Fibroblast of mammary gland (primary cell): ENCODE data around the gene COLEC11.

ENCODE experiments used
- DNase-seq: peaks from one replicate; pipeline ENCODE4 v3.0.0-alpha.2; 2010; ENCODE audit warnings: low read depth
- H3K4me3 ChIP-seq: 2 replicates; pipeline ENCODE4 v1.5.1; 2011; ENCODE audit warnings: low read depth, mild to moderate bottlenecking, low read length, moderate library complexity; ENCODE audit not compliant: control insufficient read depth
- TF ChIP-seq, protein P1 (sequence below): conservative IDR thresholded peaks from 2 replicates; pipeline ENCODE4 v1.5.1; 2011; ENCODE audit warnings: low read depth, low read length, inconsistent platforms; ENCODE audit not compliant: control insufficient read depth, insufficient read depth

COLEC11 gene

DNA sequence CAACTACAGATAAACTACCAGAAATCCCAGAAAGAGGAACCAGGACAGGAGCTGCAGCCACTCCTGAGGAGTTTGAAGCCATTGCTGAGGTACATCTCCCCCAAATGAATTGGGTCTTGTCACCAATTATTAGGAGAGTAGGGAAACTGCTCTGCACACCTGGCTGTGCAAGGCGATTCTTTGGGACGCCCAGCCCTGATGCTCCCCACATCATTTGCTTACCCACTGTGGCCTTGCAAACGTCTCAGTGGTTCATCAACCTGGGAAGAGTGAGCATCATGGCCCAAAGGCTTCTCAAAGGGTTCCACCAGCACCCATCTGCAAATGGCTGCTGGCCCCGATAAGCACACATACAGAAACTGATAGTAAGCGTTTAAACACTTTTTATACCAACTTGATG is 86.7 kb downstream of the COLEC11 start:
- no peak overlapping the region for H3K4me3 ChIP-seq
- DNase-seq, result no peak
- TF ChIP-seq, protein P1, sequence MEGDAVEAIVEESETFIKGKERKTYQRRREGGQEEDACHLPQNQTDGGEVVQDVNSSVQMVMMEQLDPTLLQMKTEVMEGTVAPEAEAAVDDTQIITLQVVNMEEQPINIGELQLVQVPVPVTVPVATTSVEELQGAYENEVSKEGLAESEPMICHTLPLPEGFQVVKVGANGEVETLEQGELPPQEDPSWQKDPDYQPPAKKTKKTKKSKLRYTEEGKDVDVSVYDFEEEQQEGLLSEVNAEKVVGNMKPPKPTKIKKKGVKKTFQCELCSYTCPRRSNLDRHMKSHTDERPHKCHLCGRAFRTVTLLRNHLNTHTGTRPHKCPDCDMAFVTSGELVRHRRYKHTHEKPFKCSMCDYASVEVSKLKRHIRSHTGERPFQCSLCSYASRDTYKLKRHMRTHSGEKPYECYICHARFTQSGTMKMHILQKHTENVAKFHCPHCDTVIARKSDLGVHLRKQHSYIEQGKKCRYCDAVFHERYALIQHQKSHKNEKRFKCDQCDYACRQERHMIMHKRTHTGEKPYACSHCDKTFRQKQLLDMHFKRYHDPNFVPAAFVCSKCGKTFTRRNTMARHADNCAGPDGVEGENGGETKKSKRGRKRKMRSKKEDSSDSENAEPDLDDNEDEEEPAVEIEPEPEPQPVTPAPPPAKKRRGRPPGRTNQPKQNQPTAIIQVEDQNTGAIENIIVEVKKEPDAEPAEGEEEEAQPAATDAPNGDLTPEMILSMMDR, result no peak

DNA sequence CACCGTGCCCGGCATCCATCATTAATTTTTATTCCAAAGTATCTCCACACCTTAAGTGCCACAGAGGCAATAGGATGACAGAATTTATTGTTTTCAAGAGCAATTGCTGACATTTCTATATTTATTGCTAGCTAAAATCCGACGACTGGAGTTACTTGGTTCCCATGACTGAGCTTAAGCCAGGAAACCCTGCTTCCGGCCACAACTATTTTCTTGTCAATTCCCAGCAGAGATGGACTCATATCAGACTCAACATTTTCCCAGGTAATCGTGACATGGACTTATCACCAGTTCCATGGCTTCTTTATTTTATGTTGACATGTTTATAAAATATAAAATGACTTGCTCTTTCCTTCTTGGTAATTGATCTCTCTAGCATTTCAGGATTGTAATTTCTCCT is 87.9 kb downstream of the COLEC11 start:
- TF ChIP-seq, protein P1, result no peak

DNA sequence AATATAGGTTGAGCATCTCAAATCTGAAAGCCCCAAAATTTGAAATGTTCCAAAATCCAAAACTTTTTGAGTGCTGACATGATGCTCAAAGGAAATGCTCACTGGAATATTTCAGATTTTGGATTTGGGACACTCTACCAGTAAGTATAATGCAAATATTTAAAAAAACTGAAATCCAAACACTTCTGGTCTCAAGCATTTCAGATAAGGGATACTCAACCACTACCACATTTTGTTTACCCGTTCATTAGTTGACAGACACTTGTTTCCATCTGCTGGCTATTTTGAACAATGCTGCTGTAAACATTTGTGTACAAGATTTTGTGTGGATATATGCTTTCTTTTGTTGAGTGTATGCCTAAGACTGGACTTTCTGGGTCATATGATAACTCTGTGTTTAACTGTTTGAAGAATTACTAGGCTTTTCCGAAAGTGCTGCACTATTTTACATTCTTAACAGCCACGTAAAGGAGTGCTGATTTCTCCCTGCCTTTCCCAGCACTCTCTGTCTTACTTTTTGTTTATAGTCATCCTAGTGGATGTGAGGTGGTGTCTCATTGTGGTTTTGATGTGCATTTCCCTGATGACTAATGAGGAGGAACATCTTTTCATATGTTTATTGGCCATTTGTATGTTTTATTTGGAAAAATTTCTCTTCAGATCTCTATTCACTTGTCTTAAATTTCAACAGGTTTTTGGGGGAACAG is 89.0 kb downstream of the COLEC11 start:
- no peak overlapping the region for H3K4me3 ChIP-seq
- peak; percentile 35 for DNase-seq
- TF ChIP-seq, protein P1, result no peak

More for the DNA sequence above, 87.9 kb downstream of the COLEC11 start:
- H3K4me3 ChIP-seq, result no peak overlapping the region
- DNase-seq, result no peak

DNA sequence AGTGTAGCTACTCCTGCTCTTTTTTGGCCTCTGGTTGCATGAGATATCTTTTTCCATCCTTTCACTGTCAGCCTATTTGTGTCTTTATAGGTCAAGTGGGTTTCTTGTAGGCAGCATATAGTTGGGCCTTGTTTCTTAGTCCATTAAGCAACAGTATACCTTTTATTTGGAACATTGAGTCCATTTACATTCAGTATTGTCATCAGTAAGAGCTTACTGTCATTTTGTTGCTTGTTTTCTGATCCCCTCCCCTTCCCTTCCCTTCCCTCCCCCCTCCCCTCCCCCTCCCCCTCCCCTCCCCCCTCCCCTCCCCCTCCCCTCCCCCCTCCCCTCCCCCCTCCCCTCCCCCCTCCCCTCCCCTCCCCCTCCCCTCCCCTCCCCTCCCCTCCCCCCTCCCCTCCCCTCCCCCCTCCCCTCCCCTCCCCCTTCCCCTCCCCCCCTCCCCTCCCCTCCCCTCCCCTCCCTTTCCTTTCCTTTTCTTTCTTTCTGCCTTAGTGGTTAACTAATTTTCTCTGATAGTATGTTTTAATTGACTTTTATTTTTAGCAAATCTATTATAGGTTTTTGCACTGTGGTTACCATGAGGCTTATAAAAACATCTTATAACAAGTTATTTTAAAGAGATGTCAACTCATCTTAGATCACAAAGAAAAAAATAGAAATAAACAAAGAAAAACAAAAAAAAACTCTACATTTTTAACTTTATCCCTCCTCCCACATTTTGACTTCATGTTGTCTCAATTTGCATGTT is 95.3 kb downstream of the COLEC11 start:
- DNase-seq, result no peak
- H3K4me3 ChIP-seq, result no peak overlapping the region
- TF ChIP-seq, protein P1, result no peak

DNA sequence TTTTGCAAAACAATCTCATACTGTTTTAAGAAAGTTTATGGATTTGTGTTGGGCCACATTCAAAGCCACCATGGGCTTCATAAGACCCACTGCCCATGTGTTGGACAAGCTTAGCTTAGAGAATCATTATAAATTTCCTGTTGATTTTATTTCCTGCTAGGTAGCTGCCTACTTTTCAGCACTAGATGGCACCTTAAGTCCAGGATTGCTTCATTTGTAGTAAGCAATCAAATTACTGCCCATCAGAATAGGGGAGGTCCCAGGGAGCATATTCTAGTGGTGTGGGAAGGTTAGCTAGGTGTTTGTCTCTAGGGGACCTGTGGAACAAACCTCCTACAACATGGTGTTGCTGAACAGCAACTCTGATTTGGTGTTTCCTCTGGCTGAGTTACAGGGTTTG is 97.5 kb downstream of the COLEC11 start:
- peak; percentile 22 for DNase-seq
- H3K4me3 ChIP-seq, result no peak overlapping the region
- TF ChIP-seq, protein P1, result peak; percentile 36
